Right lobe of liver (tissue), 4 donors: Measurements from ENCODE around the gene MRPL11.

Source experiments
- POLR2A ChIP-seq: fragments of 450-650 bp; IDR thresholded peaks from one replicate; pipeline ENCODE4 v1.6.1; 2017; ENCODE audit warnings: antibody characterized with exemption, mild to moderate bottlenecking
- TF ChIP-seq, protein P1 (sequence below), 4 donors: fragments of 200-600 bp in 3 of 4; fragments of 450-650 bp in 1 of 4; IDR thresholded peaks; one replicate each; pipeline versions ENCODE4 v1.5.1 to v1.8.0; 2016 to 2022; ENCODE audit warnings: antibody characterized with exemption in 4 of 4, mild to moderate bottlenecking in 2 of 4
- donor health status: DM: no; HTN: no; CAD: no.
- donor health status: DM: no; HTN: no; CAD: no.
- donor health status: DM: no; HTN: yes; CAD: no.

DNA sequence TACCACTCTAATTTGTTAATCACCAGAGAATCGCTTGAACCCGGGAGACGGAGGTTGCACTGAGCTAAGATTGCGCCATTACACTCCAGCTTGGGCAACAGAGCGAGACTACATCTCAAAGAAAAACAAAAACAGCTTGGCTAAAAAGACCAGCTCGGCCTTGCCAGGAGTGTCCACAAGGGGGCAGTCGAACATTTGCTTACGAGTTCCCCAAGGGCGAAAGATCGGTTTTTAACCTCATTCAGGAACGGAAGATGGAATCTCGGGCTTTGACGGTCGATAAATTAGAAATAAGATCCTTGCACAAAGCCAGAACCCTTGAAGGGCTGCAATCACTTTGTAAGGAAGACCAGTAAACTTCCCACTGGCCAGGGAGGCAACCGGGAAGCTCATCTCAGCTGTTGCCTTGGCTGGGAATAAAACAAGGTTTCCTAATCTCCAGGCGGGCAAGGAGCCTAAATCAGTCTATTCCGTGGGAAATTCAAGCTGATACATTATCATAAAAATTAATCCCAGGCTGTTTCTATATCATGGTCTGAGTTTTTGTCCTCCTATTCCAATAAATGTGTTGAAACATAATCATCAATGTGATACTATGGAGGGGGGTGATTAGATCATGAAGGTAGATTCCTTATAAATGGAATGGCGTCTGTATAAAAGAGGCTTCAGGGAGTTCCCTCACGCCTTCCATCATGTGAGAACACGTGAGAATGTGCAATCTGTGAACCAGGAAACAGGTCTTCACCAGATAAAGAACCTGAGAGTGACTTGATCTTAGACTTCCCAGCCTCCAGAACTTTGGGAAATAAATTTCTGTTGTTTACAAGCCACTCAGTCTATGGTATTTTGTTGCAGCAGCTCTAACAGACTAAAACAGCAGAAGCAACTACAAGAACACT is 52.2 kb downstream of the MRPL11 start:
- TF ChIP-seq, protein P1, sequence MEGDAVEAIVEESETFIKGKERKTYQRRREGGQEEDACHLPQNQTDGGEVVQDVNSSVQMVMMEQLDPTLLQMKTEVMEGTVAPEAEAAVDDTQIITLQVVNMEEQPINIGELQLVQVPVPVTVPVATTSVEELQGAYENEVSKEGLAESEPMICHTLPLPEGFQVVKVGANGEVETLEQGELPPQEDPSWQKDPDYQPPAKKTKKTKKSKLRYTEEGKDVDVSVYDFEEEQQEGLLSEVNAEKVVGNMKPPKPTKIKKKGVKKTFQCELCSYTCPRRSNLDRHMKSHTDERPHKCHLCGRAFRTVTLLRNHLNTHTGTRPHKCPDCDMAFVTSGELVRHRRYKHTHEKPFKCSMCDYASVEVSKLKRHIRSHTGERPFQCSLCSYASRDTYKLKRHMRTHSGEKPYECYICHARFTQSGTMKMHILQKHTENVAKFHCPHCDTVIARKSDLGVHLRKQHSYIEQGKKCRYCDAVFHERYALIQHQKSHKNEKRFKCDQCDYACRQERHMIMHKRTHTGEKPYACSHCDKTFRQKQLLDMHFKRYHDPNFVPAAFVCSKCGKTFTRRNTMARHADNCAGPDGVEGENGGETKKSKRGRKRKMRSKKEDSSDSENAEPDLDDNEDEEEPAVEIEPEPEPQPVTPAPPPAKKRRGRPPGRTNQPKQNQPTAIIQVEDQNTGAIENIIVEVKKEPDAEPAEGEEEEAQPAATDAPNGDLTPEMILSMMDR (IDR thresholded peaks at IDR 0.05) = peak; percentile 81 to 96 (median 96)
- no peak for TF ChIP-seq POLR2A
